Keratinocyte (primary cell): ENCODE results near the gene ERF. TPM values are rescaled to one million over a fixed set of nuclear protein-coding genes. Genes with fewer than 3 reads are reported as not detected.

Experiments
- DNase-seq: peaks from one replicate; pipeline ENCODE4 v3.0.0-alpha.2; 2011; ENCODE audit warnings: low read depth, missing footprints, low spot score
- FAIRE-seq: peaks from 2 replicates; lab custom pipeline; 2011; peaks lifted over from hg19 to GRCh38; lab: Jason Lieb, UNC
- H2AFZ ChIP-seq: 2 replicates; pipeline ENCODE4 v1.6.0; 2012; ENCODE audit warnings: low read length, control low read depth, inconsistent platforms; ENCODE audit not compliant: control insufficient read depth
- H3K27ac ChIP-seq: 2 replicates; pipeline ENCODE4 v1.5.1; 2011; ENCODE audit warnings: low read length; ENCODE audit not compliant: control insufficient read depth, insufficient read depth
- H3K27me3 ChIP-seq: 3 replicates; pipeline ENCODE4 v1.6.0; 2011; ENCODE audit warnings: low read length; ENCODE audit not compliant: control insufficient read depth, insufficient read depth; ENCODE audit errors: extremely low read depth
- H3K36me3 ChIP-seq, 2 experiments: 2 replicates in 1 of 2; 3 replicates in 1 of 2; pipeline ENCODE4 v1.5.1; 2011; ENCODE audit warnings: low read length in 2 of 2, mild to moderate bottlenecking in 1 of 2; ENCODE audit not compliant: control insufficient read depth in 2 of 2, insufficient read depth in 2 of 2; ENCODE audit errors: extremely low read depth in 1 of 2
- H3K4me1 ChIP-seq: 3 replicates; pipeline ENCODE4 v1.5.1; 2011; ENCODE audit warnings: low read length; ENCODE audit not compliant: control insufficient read depth, insufficient read depth; ENCODE audit errors: extremely low read depth
- H3K4me2 ChIP-seq: 3 replicates; pipeline ENCODE4 v1.6.0; 2011; ENCODE audit warnings: low read depth, low read length; ENCODE audit not compliant: control insufficient read depth, insufficient read depth; ENCODE audit errors: extremely low read depth
- H3K4me3 ChIP-seq, 3 experiments: fragments of 200-600 bp in 1 of 3; sonication (generic) in 1 of 3; 2 replicates in 2 of 3; 3 replicates in 1 of 3; pipeline ENCODE4 v1.5.1; 2011 to 2016; ENCODE audit warnings: low read length in 3 of 3, mild to moderate bottlenecking in 3 of 3, control low read depth in 2 of 3, inconsistent platforms in 1 of 3, low read depth in 1 of 3, mixed read lengths in 1 of 3, mixed run types in 1 of 3, moderate library complexity in 1 of 3; ENCODE audit not compliant: control insufficient read depth in 2 of 3, insufficient read depth in 2 of 3; ENCODE audit errors: extremely low read depth in 1 of 3
- H3K79me2 ChIP-seq: 2 replicates; pipeline ENCODE4 v1.6.0; 2012; ENCODE audit warnings: low read length; ENCODE audit not compliant: control insufficient read depth, insufficient read depth
- H3K9ac ChIP-seq: 3 replicates; pipeline ENCODE4 v1.6.0; 2011; ENCODE audit warnings: low read length; ENCODE audit not compliant: control insufficient read depth, insufficient read depth; ENCODE audit errors: extremely low read depth
- H3K9me1 ChIP-seq: 3 replicates; pipeline ENCODE4 v1.6.0; 2011; ENCODE audit warnings: low read length; ENCODE audit not compliant: control insufficient read depth, insufficient read depth; ENCODE audit errors: extremely low read depth
- H3K9me3 ChIP-seq: 2 replicates; pipeline ENCODE4 v1.5.1; 2012; ENCODE audit warnings: low read depth, low read length; ENCODE audit not compliant: control insufficient read depth
- H4K20me1 ChIP-seq: 3 replicates; pipeline ENCODE4 v1.6.0; 2011; ENCODE audit warnings: low read length; ENCODE audit not compliant: control insufficient read depth, insufficient read depth; ENCODE audit errors: extremely low read depth
- CTCF ChIP-seq, 3 experiments: IDR thresholded peaks in 1 of 3; conservative IDR thresholded peaks in 1 of 3; optimal IDR thresholded peaks in 1 of 3; 2 replicates in 2 of 3; 3 replicates in 1 of 3; pipeline versions ENCODE3 to v1.5.1; 2011; ENCODE audit warnings: low read length in 3 of 3, mild to moderate bottlenecking in 3 of 3, moderate library complexity in 2 of 3, control low read depth in 1 of 3, inconsistent platforms in 1 of 3; ENCODE audit not compliant: insufficient read depth in 2 of 3; ENCODE audit errors: extremely low read depth in 1 of 3
- EZH2 ChIP-seq: IDR thresholded peaks from one replicate; pipeline ENCODE4 v1.6.1; 2012; ENCODE audit warnings: inconsistent platforms, mild to moderate bottlenecking, low read length, moderate library complexity
- dilution Hi-C: fragments of 300-500 bp; cut with MboI; formaldehyde crosslinking; loops from one replicate; pipeline ENCODE4 v1.7.0; 2020; ENCODE audit warnings: low sequenced_read_pairs; ENCODE audit not compliant: extremely low pct_ligation_motif_present
- polyA plus RNA-seq, 5 experiments: library from polyadenylated mRNA; depleted of rRNA in 3 of 5; stranded (reverse) in 3 of 5; stranded (forward) in 1 of 5; unstranded in 1 of 5; fragments of >200 nt; gene quantifications; 1 replicate in 1 of 5; 2 replicates in 3 of 5; 3 replicates in 1 of 5; pipeline versions ENCODE4 v1.2.1 to v1.2.3, GENCODE V29; 2011 to 2012; ENCODE audit warnings: missing spikeins in 2 of 5, low read depth in 1 of 5, low replicate concordance in 1 of 5

The ERF gene
- polyA plus RNA-seq, 1 donor (not counting 4 experiments of a cell fraction or from before 2014, with no cell fraction given) = 83.5 TPM

- H3K4me3 ChIP-seq = no peak overlapping the region
- no peak overlapping the region for H3K9ac ChIP-seq
- H3K9me3 ChIP-seq = no peaks in the 10 kb centered on the region
- H3K9me1 ChIP-seq = peaks cover 11% of the 10 kb centered on the region
- H3K27ac ChIP-seq = no peak overlapping the region
- dilution Hi-C loops = no loop called here
- H3K27me3 ChIP-seq = no peaks in the 10 kb centered on the region
- DNase-seq (no peak), FAIRE-seq (no peak)
- H3K4me1 ChIP-seq = peaks cover 51% of the 10 kb centered on the region
- peaks cover 34 to 65% of the 10 kb centered on the region in 2 experiments for H3K36me3 ChIP-seq
- no peak overlapping the region for H3K4me2 ChIP-seq
- H4K20me1 ChIP-seq = no peaks in the 10 kb centered on the region
- TF ChIP-seq EZH2 (no peak), CTCF (optimal IDR thresholded peaks at IDR 0.05 in 1 of 3, IDR thresholded peaks at IDR 0.05 in 1 of 3, conservative IDR thresholded peaks at IDR 0.05 in 1 of 3; ENCODE audit: extremely low read depth in 1 of 3, insufficient read depth in 2 of 3, low read length in 3 of 3) (no peak)
- no peak overlapping the region for H2AFZ ChIP-seq
- peaks cover 35% of the 10 kb centered on the region for H3K79me2 ChIP-seq
Measured at GRCh38 chr19:42203700-42204099, 51.2 kb downstream of the ERF start.

GRCh38 chr19:42202290-42202880, 52.5 kb downstream of the ERF start:
- peaks cover 45% of the 10 kb centered on the region for H3K4me1 ChIP-seq
- peaks cover 35 to 69% of the 10 kb centered on the region in 2 experiments for H3K36me3 ChIP-seq

More at GRCh38 chr19:42202290-42202880, 52.5 kb downstream of the ERF start:
- H3K9me3 ChIP-seq = no peaks in the 10 kb centered on the region
- H3K27me3 ChIP-seq = no peaks in the 10 kb centered on the region
- no peak overlapping the region for H3K4me3 ChIP-seq
- TF ChIP-seq EZH2 (no peak), CTCF (optimal IDR thresholded peaks at IDR 0.05 in 1 of 3, IDR thresholded peaks at IDR 0.05 in 1 of 3, conservative IDR thresholded peaks at IDR 0.05 in 1 of 3; ENCODE audit: extremely low read depth in 1 of 3, insufficient read depth in 2 of 3, low read length in 3 of 3) (no peak)
- peaks cover 35% of the 10 kb centered on the region for H3K79me2 ChIP-seq
- no peak overlapping the region for H2AFZ ChIP-seq
- peaks cover 9% of the 10 kb centered on the region for H3K9me1 ChIP-seq
- FAIRE-seq (no peak), DNase-seq (no peak)
- H4K20me1 ChIP-seq = no peaks in the 10 kb centered on the region
- H3K4me2 ChIP-seq = no peak overlapping the region
- dilution Hi-C loops = no loop called here
- H3K27ac ChIP-seq = no peak overlapping the region
- no peak overlapping the region for H3K9ac ChIP-seq
